ENCODE measurements around the gene RGS3. TPM values are rescaled to one million over a fixed set of nuclear protein-coding genes. Genes with fewer than 3 reads are reported as not detected.
"Not testable (repeated sequence)": the region's sequence is repeated elsewhere in the genome, so short reads cannot be mapped to it uniquely, and the experiment has no call there.

RGS3 gene
- total RNA-seq, 1 donor from 2014 or later, result 66.2 TPM

- Histone ChIP-seq H3K4me3 (no peak overlapping the region), H3K36me3 (no peaks in the 10 kb centered on the region), H3K27me3 (ENCODE audit: low read depth) (no peaks in the 10 kb centered on the region), H3K9me3 (no peaks in the 10 kb centered on the region), H3K4me1 (no peaks in the 10 kb centered on the region), H3K27ac (no peak overlapping the region)
- intact Hi-C loops (cut with DNase I), result no loop called here
- DNase-seq (no peak), ATAC-seq (no peak)
- TF ChIP-seq CTCF (IDR thresholded peaks at IDR 0.05), result no peak
Observed at GRCh38 chr9:113426701-113427100, 36.8 kb upstream of the RGS3 start.

- no peak for TF ChIP-seq CTCF (IDR thresholded peaks at IDR 0.05)
- no peak overlapping the region for H3K4me3 ChIP-seq
- ATAC-seq, result no peak
- intact Hi-C loops (cut with DNase I), result no loop called here
- no peak for DNase-seq
- no peaks in the 10 kb centered on the region for H3K9me3 ChIP-seq
- H3K4me1 ChIP-seq, result no peaks in the 10 kb centered on the region
- no peaks in the 10 kb centered on the region for H3K27me3 ChIP-seq (ENCODE audit: low read depth)
- H3K36me3 ChIP-seq, result no peaks in the 10 kb centered on the region
- no peak overlapping the region for H3K27ac ChIP-seq
Observed at GRCh38 chr9:113427629-113428028, 35.9 kb upstream of the RGS3 start.

GRCh38 chr9:113428062-113428615 is 35.4 kb upstream of the RGS3 start:
- no peaks in the 10 kb centered on the region for H3K9me3 ChIP-seq
- ATAC-seq (no peak), DNase-seq (no peak)
- H3K27me3 ChIP-seq (ENCODE audit: low read depth), result no peaks in the 10 kb centered on the region
- intact Hi-C loops (cut with DNase I), result no loop called here
- TF ChIP-seq CTCF (IDR thresholded peaks at IDR 0.05), result no peak
- no peak overlapping the region for H3K27ac ChIP-seq
- H3K4me3 ChIP-seq, result no peak overlapping the region
- no peaks in the 10 kb centered on the region for H3K36me3 ChIP-seq
- no peaks in the 10 kb centered on the region for H3K4me1 ChIP-seq

GRCh38 chr9:113431191-113431590 is 32.3 kb upstream of the RGS3 start:
- Histone ChIP-seq H3K27me3 (ENCODE audit: low read depth) (no peaks in the 10 kb centered on the region), H3K36me3 (no peaks in the 10 kb centered on the region), H3K9me3 (no peaks in the 10 kb centered on the region), H3K27ac (no peak overlapping the region), H3K4me3 (no peak overlapping the region), H3K4me1 (no peaks in the 10 kb centered on the region)
- no peak for ATAC-seq
- intact Hi-C loops (cut with DNase I), result no loop called here
- no peak for DNase-seq
- no peak for TF ChIP-seq CTCF (IDR thresholded peaks at IDR 0.05)

GRCh38 chr9:113436728-113437515 is 26.6 kb upstream of the RGS3 start:
- Histone ChIP-seq H3K4me1 (no peaks in the 10 kb centered on the region), H3K4me3 (no peak overlapping the region), H3K27me3 (ENCODE audit: low read depth) (no peaks in the 10 kb centered on the region), H3K27ac (no peak overlapping the region), H3K36me3 (no peaks in the 10 kb centered on the region), H3K9me3 (no peaks in the 10 kb centered on the region)
- ATAC-seq, result no peak
- no peak for DNase-seq
- no peak for TF ChIP-seq CTCF (IDR thresholded peaks at IDR 0.05)
- intact Hi-C loops (cut with DNase I), result no loop called here

GRCh38 chr9:113437716-113438115 is 25.8 kb upstream of the RGS3 start:
- DNase-seq; H3K27ac ChIP-seq; H3K27me3 ChIP-seq (ENCODE audit: low read depth); H3K9me3 ChIP-seq; intact Hi-C loops (cut with DNase I); H3K4me3 ChIP-seq; ATAC-seq; H3K36me3 ChIP-seq; H3K4me1 ChIP-seq: not testable (repeated sequence)

All from lower lobe of right lung (tissue), 2 donors.